H1 (cell line): ENCODE measurements around the gene VIPR2. TPM values are rescaled to one million over a fixed set of nuclear protein-coding genes. Genes with fewer than 3 reads are reported as not detected.
"Not testable (repeated sequence)": the region's sequence is repeated elsewhere in the genome, so short reads cannot be mapped to it uniquely, and the experiment has no call there.

Experiments used
- CTCF ChIA-PET: fragments of 300-600 bp; sonication (Branson Sonifier 250); formaldehyde crosslinking; loops from one replicate; lab custom pipeline; 2021; ENCODE audit not compliant: partially characterized antibody; lab: Charles Lee
- POLR2A ChIA-PET: fragments of 300-600 bp; sonication (Branson Sonifier 250); formaldehyde crosslinking; loops from one replicate; lab custom pipeline; 2021; ENCODE audit warnings: inconsistent platforms; ENCODE audit not compliant: partially characterized antibody; lab: Charles Lee
- DNase-seq, 2 experiments: peaks; one replicate each; pipeline versions ENCODE4 v3.0.0 to v3.0.0-alpha.2; 2010 to 2022; ENCODE audit warnings: low spot score in 2 of 2, low read depth in 1 of 2, mixed read lengths in 1 of 2
- FAIRE-seq: peaks from 2 replicates; lab custom pipeline; 2011; peaks lifted over from hg19 to GRCh38; lab: Jason Lieb, UNC
- H2AFZ ChIP-seq: 2 replicates; pipeline ENCODE4 v1.8.1; 2012; ENCODE audit warnings: low read length, inconsistent platforms
- H2AK5ac ChIP-seq: 2 replicates; pipeline ENCODE4 v1.6.1; 2013; ENCODE audit warnings: low read depth, low read length
- H2BK120ac ChIP-seq: replicated peaks from 2 replicates; pipeline ENCODE3; 2013; ENCODE audit warnings: low read depth, low read length, inconsistent platforms
- H2BK12ac ChIP-seq: 2 replicates; pipeline ENCODE4 v1.6.1; 2013; ENCODE audit warnings: low read depth, low read length
- H2BK15ac ChIP-seq: 2 replicates; pipeline ENCODE4 v1.6.1; 2013; ENCODE audit warnings: low read length
- H2BK20ac ChIP-seq: 2 replicates; pipeline ENCODE4 v1.6.1; 2013; ENCODE audit warnings: low read length
- H2BK5ac ChIP-seq: 2 replicates; pipeline ENCODE4 v1.6.1; 2013; ENCODE audit warnings: low read depth, low read length
- H3K14ac ChIP-seq: 2 replicates; pipeline ENCODE4 v1.6.1; 2013; ENCODE audit warnings: inconsistent platforms; ENCODE audit not compliant: insufficient read length
- H3K18ac ChIP-seq: 2 replicates; pipeline ENCODE4 v1.6.1; 2013; ENCODE audit warnings: low read length; ENCODE audit errors: extremely low read depth
- H3K23ac ChIP-seq: 2 replicates; pipeline ENCODE4 v1.6.1; 2013; ENCODE audit warnings: inconsistent platforms; ENCODE audit not compliant: insufficient read length
- H3K23me2 ChIP-seq: 2 replicates; pipeline ENCODE4 v1.6.1; 2013; ENCODE audit warnings: low read depth, low read length
- H3K27ac ChIP-seq: 2 replicates; pipeline ENCODE4 v1.6.1; 2011; ENCODE audit warnings: low read depth, low read length, inconsistent platforms
- H3K27me3 ChIP-seq, 4 experiments: replicated peaks in 1 of 4; 1 replicate in 1 of 4; 2 replicates in 3 of 4; pipeline versions ENCODE4 v1.6.1 to v1.8.1; 2011 to 2013; ENCODE audit warnings: low read length in 3 of 4, mild to moderate bottlenecking in 3 of 4, inconsistent platforms in 2 of 4, mixed read lengths in 2 of 4, moderate library complexity in 1 of 4; ENCODE audit not compliant: control insufficient read depth in 3 of 4, insufficient read depth in 3 of 4; ENCODE audit errors: extremely low read depth in 1 of 4
- H3K36me3 ChIP-seq, 4 experiments: 2 replicates each; pipeline versions ENCODE4 v1.6.1 to v1.8.1; 2011 to 2013; ENCODE audit warnings: mild to moderate bottlenecking in 4 of 4, low read length in 3 of 4, moderate library complexity in 2 of 4, control low read depth in 1 of 4, inconsistent platforms in 1 of 4; ENCODE audit not compliant: insufficient read depth in 4 of 4, control insufficient read depth in 2 of 4
- H3K4ac ChIP-seq: replicated peaks from 2 replicates; pipeline ENCODE3; 2013; ENCODE audit warnings: low read length, low read depth, mixed read lengths, inconsistent platforms; ENCODE audit not compliant: insufficient read length
- H3K4me1 ChIP-seq, 4 experiments: replicated peaks in 1 of 4; 1 replicate in 1 of 4; 2 replicates in 3 of 4; pipeline versions ENCODE4 v1.6.1 to v1.8.1; 2011 to 2013; ENCODE audit warnings: low read length in 3 of 4, inconsistent platforms in 2 of 4, mixed read lengths in 1 of 4; ENCODE audit not compliant: insufficient read depth in 4 of 4, control insufficient read depth in 3 of 4
- H3K4me2 ChIP-seq, 2 experiments: 2 replicates each; pipeline versions ENCODE4 v1.6.1 to v1.8.1; 2011 to 2013; ENCODE audit warnings: low read depth in 2 of 2, low read length in 2 of 2, control low read depth in 1 of 2, inconsistent platforms in 1 of 2, mild to moderate bottlenecking in 1 of 2; ENCODE audit not compliant: insufficient read depth in 1 of 2
- H3K4me3 ChIP-seq, 4 experiments: fragments of 200-600, 300-600 bp in 1 of 4; sonication (generic), shearing (Covaris generic), sonication (Bioruptor Twin) in 1 of 4; 2 replicates each; pipeline versions ENCODE4 v1.5.1 to v1.8.1; 2011 to 2016; ENCODE audit warnings: low read length in 4 of 4, low read depth in 3 of 4, control low read depth in 2 of 4, inconsistent platforms in 2 of 4, mild to moderate bottlenecking in 2 of 4, mixed read lengths in 1 of 4, moderate library complexity in 1 of 4; ENCODE audit not compliant: insufficient read depth in 2 of 4; ENCODE audit errors: extremely low read depth in 1 of 4
- H3K56ac ChIP-seq: replicated peaks from 2 replicates; pipeline ENCODE3; 2013; ENCODE audit warnings: low read depth, mild to moderate bottlenecking, mixed read lengths, low read length, inconsistent platforms; ENCODE audit not compliant: insufficient read length
- H3K79me1 ChIP-seq: 2 replicates; pipeline ENCODE4 v1.6.1; 2013; ENCODE audit warnings: low read depth, low read length, control low read depth
- H3K79me2 ChIP-seq, 2 experiments: 2 replicates each; pipeline versions ENCODE4 v1.6.1 to v1.8.1; 2012 to 2013; ENCODE audit warnings: low read length in 2 of 2, mild to moderate bottlenecking in 2 of 2, inconsistent platforms in 1 of 2; ENCODE audit not compliant: insufficient read depth in 2 of 2, control insufficient read depth in 1 of 2
- H3K9ac ChIP-seq, 4 experiments: replicated peaks in 1 of 4; 1 replicate in 1 of 4; 2 replicates in 3 of 4; pipeline versions ENCODE4 v1.6.1 to v1.8.1; 2011 to 2013; ENCODE audit warnings: low read depth in 3 of 4, low read length in 3 of 4, control low read depth in 2 of 4, mild to moderate bottlenecking in 2 of 4, moderate library complexity in 2 of 4, inconsistent platforms in 1 of 4; ENCODE audit errors: extremely low read depth in 1 of 4
- H3K9me3 ChIP-seq, 2 experiments: 2 replicates each; pipeline versions ENCODE4 v1.6.1 to v1.8.1; 2012 to 2013; ENCODE audit warnings: mild to moderate bottlenecking in 2 of 2, moderate library complexity in 2 of 2, control low read depth in 1 of 2, inconsistent platforms in 1 of 2, low read depth in 1 of 2, low read length in 1 of 2, mixed read lengths in 1 of 2; ENCODE audit not compliant: insufficient read depth in 2 of 2
- H4K20me1 ChIP-seq, 2 experiments: replicated peaks in 1 of 2; 2 replicates each; pipeline versions ENCODE3 to v1.8.1; 2011 to 2013; ENCODE audit warnings: inconsistent platforms in 2 of 2, low read length in 2 of 2, mild to moderate bottlenecking in 1 of 2; ENCODE audit not compliant: insufficient read depth in 2 of 2, control insufficient read depth in 1 of 2
- H4K5ac ChIP-seq: 2 replicates; pipeline ENCODE4 v1.6.1; 2013; ENCODE audit warnings: low read length, low read depth, mixed read lengths, inconsistent platforms; ENCODE audit not compliant: insufficient read length
- H4K8ac ChIP-seq: 2 replicates; pipeline ENCODE4 v1.8.0; 2013; ENCODE audit warnings: mild to moderate bottlenecking, moderate library complexity, low read length, inconsistent platforms; ENCODE audit not compliant: insufficient read depth; ENCODE audit errors: extremely low read depth
- H4K91ac ChIP-seq: replicated peaks from 2 replicates; pipeline ENCODE3; 2013; ENCODE audit warnings: low read length, mixed read lengths, inconsistent platforms; ENCODE audit not compliant: insufficient read length
- WGBS, 2 experiments: shearing (Covaris generic) in 1 of 2; methylation state at CpG; one replicate each; pipeline versions ENCODE4 v1.1.6 to v1.1.7; 2013 to 2015; ENCODE audit warnings: low lambda C conversion rate in 2 of 2, mixed read lengths in 2 of 2, inconsistent platforms in 1 of 2, low coverage in 1 of 2, missing lambda C conversion rate in 1 of 2; ENCODE audit not compliant: insufficient replicate concordance in 2 of 2, insufficient coverage in 1 of 2, insufficient read length in 1 of 2; ENCODE audit errors: extremely low coverage in 1 of 2, missing lambda C conversion rate in 1 of 2; 5-methylcytosine and 5-hydroxymethylcytosine counted together
- polyA plus RNA-seq, 7 experiments: library from polyadenylated mRNA; depleted of rRNA in 3 of 7; stranded (reverse) in 5 of 7; unstranded in 2 of 7; fragments of >200 nt in 5 of 7; fragments of 200-250 nt in 2 of 7; gene quantifications; 1 replicate in 5 of 7; 2 replicates in 1 of 7; 4 replicates in 1 of 7; pipeline versions ENCODE4 v1.2.1 to v1.2.3, GENCODE V29; 2011 to 2013; ENCODE audit warnings: missing spikeins in 2 of 7, mixed read lengths in 2 of 7
- total RNA-seq: library from RNA; stranded (reverse); fragmentation: NEBNext Ultra II Directional; extraction: Animal tissue kit (Norgen Biotek cat#: 25700); gene quantifications from 2 replicates; pipeline ENCODE4 v1.2.1, GENCODE V29; 2021

The VIPR2 gene
- total and polyA plus RNA-seq, 2 of the 8 experiments (the other 6 are each of a cell fraction or from before 2014, with no cell fraction given): 2.4 to 6.3 TPM

- H2AK5ac ChIP-seq, POLR2A ChIA-PET, H2BK5ac ChIP-seq, H3K27me3 ChIP-seq, H2BK20ac ChIP-seq, H4K5ac ChIP-seq, H4K91ac ChIP-seq, H3K79me2 ChIP-seq, H3K23me2 ChIP-seq, H3K56ac ChIP-seq, H3K4me3 ChIP-seq, H3K4me1 ChIP-seq, H3K27ac ChIP-seq, H4K20me1 ChIP-seq, H3K18ac ChIP-seq, H3K36me3 ChIP-seq, H2BK120ac ChIP-seq, H3K4me2 ChIP-seq, H3K14ac ChIP-seq, DNase-seq, H3K23ac ChIP-seq, H3K79me1 ChIP-seq, H2BK12ac ChIP-seq, H3K9ac ChIP-seq, H3K4ac ChIP-seq, H4K8ac ChIP-seq, CTCF ChIA-PET, H3K9me3 ChIP-seq, H2BK15ac ChIP-seq, H2AFZ ChIP-seq, FAIRE-seq: not testable (repeated sequence)
- WGBS, 2 experiments: 90% methylated on average over 21 of the region's 42 CpGs; no CpG with 5 or more reads in 1 of the 2 experiments
Observed at GRCh38 chr7:159101661-159102091, 43.0 kb downstream of the VIPR2 start.

- H2BK12ac ChIP-seq, DNase-seq, H2BK5ac ChIP-seq, H2AK5ac ChIP-seq, H2BK20ac ChIP-seq, H3K79me1 ChIP-seq, POLR2A ChIA-PET, H3K36me3 ChIP-seq, H3K27ac ChIP-seq, H4K8ac ChIP-seq, H3K4me1 ChIP-seq, H3K23me2 ChIP-seq, H2AFZ ChIP-seq, H3K9ac ChIP-seq, H3K56ac ChIP-seq, H3K4ac ChIP-seq, H3K23ac ChIP-seq, H4K91ac ChIP-seq, H3K4me3 ChIP-seq, H3K9me3 ChIP-seq, H3K27me3 ChIP-seq, H4K5ac ChIP-seq, H3K18ac ChIP-seq, H3K79me2 ChIP-seq, H2BK15ac ChIP-seq, H4K20me1 ChIP-seq, H3K14ac ChIP-seq, CTCF ChIA-PET, H2BK120ac ChIP-seq, H3K4me2 ChIP-seq, FAIRE-seq: not testable (repeated sequence)
- 93% methylated on average over 33 of the region's 33 CpGs; no CpG with 5 or more reads in 1 of the 2 experiments for WGBS, 2 experiments
Observed at GRCh38 chr7:159101083-159101395, 43.6 kb downstream of the VIPR2 start.
